ENCODE measurements around the gene ZBTB4. TPM values are rescaled to one million over a fixed set of nuclear protein-coding genes. Genes with fewer than 3 reads are reported as not detected.

The ZBTB4 gene
- total RNA-seq, 6 experiments from 2014 or later = 62.7 to 75.9 (median 68.6) TPM

DNA sequence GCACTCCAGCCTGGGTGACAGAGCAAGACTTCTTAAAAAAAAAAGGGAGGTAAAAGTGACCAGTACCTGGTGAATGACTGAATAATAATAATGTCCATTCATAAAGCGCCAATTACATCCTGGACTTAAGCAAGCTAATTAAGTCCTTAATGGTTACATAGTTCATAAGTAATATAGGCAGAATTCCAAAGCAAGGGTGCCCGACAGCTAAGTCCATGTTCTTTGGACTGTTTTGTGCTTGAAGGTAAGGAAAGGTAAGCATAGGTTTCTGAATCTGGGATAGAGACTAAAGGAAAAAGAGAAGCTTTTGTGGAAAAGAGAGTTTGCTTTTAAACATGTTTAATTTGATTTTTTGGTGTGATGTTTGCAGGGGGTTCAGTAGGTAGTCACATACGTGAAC lies 14.5 kb upstream of the ZBTB4 start:
- Mint-ChIP-seq H3K9me3 (no peaks in the 10 kb centered on the region), H3K4me1 (ENCODE audit: low read depth) (peaks cover 42% of the 10 kb centered on the region), H3K36me3 (ENCODE audit: low read depth) (peaks cover 19% of the 10 kb centered on the region), H3K27ac (no peak overlapping the region), H3K27me3 (ENCODE audit: insufficient read depth) (peaks cover 3% of the 10 kb centered on the region; the same call in 1 of the 2 replicates), H3K4me3 (no peak overlapping the region)
- DNase-seq = no peak
- TF ChIP-seq, protein P1, sequence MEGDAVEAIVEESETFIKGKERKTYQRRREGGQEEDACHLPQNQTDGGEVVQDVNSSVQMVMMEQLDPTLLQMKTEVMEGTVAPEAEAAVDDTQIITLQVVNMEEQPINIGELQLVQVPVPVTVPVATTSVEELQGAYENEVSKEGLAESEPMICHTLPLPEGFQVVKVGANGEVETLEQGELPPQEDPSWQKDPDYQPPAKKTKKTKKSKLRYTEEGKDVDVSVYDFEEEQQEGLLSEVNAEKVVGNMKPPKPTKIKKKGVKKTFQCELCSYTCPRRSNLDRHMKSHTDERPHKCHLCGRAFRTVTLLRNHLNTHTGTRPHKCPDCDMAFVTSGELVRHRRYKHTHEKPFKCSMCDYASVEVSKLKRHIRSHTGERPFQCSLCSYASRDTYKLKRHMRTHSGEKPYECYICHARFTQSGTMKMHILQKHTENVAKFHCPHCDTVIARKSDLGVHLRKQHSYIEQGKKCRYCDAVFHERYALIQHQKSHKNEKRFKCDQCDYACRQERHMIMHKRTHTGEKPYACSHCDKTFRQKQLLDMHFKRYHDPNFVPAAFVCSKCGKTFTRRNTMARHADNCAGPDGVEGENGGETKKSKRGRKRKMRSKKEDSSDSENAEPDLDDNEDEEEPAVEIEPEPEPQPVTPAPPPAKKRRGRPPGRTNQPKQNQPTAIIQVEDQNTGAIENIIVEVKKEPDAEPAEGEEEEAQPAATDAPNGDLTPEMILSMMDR (IDR thresholded peaks at IDR 0.05) = no peak

DNA sequence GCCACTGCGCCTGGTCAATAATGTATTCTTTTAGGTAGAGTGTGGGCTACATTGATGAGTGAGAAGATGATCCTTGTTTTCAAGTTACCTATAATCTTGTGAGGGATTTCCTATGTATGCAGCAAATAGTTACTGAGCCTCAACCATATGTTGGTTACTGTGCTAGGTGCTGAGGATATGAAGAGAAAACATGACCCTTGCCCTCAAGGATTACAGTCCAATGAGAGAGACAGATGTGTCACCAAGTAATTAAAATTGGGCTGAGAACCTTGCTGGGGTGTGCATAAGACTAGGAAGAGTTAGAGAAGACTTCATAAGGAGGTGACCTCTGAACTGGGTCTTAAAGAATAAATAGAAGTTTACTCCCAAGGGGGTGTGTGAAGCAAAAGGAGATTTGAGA lies 12.2 kb upstream of the ZBTB4 start:
- Mint-ChIP-seq H3K27ac (peak overlapping the region; percentile 1; the same call in 1 of the 2 replicates), H3K4me3 (no peak overlapping the region), H3K9me3 (no peaks in the 10 kb centered on the region), H3K36me3 (ENCODE audit: low read depth) (peaks cover 17% of the 10 kb centered on the region), H3K27me3 (ENCODE audit: insufficient read depth) (peaks cover 3% of the 10 kb centered on the region), H3K4me1 (ENCODE audit: low read depth) (peaks cover 61% of the 10 kb centered on the region)
- TF ChIP-seq, protein P1 (IDR thresholded peaks at IDR 0.05) = no peak
- DNase-seq = no peak

DNA sequence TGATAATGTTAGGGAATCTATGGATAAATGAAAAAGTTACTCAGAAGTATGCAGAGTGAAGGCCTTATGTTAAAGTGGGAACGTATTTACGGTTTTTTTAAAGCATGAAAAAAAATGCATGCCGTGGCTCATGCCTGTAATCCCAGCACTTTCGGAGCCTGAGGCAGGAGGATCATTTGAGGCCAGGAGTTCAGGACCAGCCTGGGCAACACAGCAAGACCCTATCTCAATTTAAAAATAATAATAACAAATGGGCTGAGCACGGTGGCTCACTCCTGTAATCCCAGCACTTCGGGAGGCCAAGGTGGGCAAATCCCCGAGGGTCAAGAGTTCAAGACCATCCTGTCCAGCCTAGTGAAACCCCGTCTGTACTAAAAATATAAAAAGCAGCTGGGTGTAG lies 10.7 kb upstream of the ZBTB4 start:
- H3K36me3 Mint-ChIP-seq (ENCODE audit: low read depth) = peaks cover 21% of the 10 kb centered on the region
- TF ChIP-seq, protein P1 (IDR thresholded peaks at IDR 0.05) = no peak
- no peak overlapping the region for H3K27ac Mint-ChIP-seq
- peaks cover 4% of the 10 kb centered on the region for H3K27me3 Mint-ChIP-seq (ENCODE audit: insufficient read depth)
- H3K4me1 Mint-ChIP-seq (ENCODE audit: low read depth) = peaks cover 72% of the 10 kb centered on the region
- no peak overlapping the region for H3K4me3 Mint-ChIP-seq
- H3K9me3 Mint-ChIP-seq = no peaks in the 10 kb centered on the region
- no peak for DNase-seq

DNA sequence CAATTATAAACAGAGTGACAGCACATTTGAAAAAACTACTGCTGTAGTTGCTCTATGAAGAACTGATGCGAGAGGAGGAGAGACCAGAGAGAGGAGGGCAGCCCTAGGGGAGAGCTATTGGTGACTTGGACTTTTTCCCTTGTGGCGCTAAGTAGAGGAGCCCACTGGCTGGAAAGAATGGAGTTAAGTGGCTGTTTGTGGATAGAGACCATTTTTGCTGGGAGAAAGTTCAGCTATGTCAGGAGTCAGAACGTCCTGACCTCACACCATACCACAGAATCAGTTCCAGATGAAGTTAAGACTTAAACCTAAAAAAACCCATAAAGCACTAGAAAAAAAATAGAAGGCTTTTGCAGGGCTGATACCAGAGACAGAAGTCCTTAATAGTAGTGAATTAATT lies 6.8 kb upstream of the ZBTB4 start:
- peak overlapping the region; percentile 80 for H3K27ac Mint-ChIP-seq

DNA sequence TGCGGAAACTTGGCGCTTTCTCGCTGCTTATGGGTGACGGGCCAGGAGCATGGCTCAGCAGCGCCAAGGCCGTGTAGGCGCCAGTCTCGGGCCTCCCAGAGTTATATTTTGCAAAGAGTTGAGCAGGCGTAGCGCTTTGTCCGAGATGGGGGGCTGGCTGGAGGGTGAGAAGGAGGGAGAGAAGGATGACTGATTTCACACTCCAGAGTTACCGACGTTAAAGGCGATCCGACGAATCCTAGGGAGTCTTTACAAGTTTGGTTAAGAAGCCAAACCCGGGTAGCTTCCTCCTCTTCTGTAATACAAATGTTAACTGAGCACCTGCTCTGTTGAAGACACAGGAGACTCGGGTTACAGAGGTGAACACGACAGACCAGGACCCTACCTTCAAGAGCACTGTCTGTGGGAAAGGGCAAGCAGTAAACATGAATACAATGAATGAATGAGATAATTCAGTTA lies 5.5 kb upstream of the ZBTB4 start:
- Mint-ChIP-seq H3K36me3 (ENCODE audit: low read depth) (peaks cover 26% of the 10 kb centered on the region), H3K27ac (peak overlapping the region; percentile 100), H3K4me1 (ENCODE audit: low read depth) (peaks cover 82% of the 10 kb centered on the region), H3K9me3 (no peaks in the 10 kb centered on the region), H3K4me3 (peak overlapping the region; percentile 99), H3K27me3 (ENCODE audit: insufficient read depth) (peaks cover 15% of the 10 kb centered on the region)
- TF ChIP-seq, protein P1 (IDR thresholded peaks at IDR 0.05) = 0 out of 2 replicates have a peak, but pooled peaks have one; percentile 17
- DNase-seq = no peak

More for the DNA sequence above, 6.8 kb upstream of the ZBTB4 start:
- peaks cover 26% of the 10 kb centered on the region for H3K36me3 Mint-ChIP-seq (ENCODE audit: low read depth)
- peaks cover 15% of the 10 kb centered on the region for H3K27me3 Mint-ChIP-seq (ENCODE audit: insufficient read depth)
- H3K9me3 Mint-ChIP-seq = no peaks in the 10 kb centered on the region
- TF ChIP-seq, protein P1 (IDR thresholded peaks at IDR 0.05) = no peak
- H3K4me3 Mint-ChIP-seq = peak overlapping the region; percentile 99
- DNase-seq = peak; percentile 47
- H3K4me1 Mint-ChIP-seq (ENCODE audit: low read depth) = peaks cover 82% of the 10 kb centered on the region

All from HFFc6 (cell line).